Measurements from ENCODE around the gene FAXDC2. TPM values are rescaled to one million over a fixed set of nuclear protein-coding genes. Genes with fewer than 3 reads are reported as not detected.

The FAXDC2 gene
- total and polyA plus RNA-seq, 2 of the 13 experiments (the other 11 are each of a cell fraction or from before 2014, with no cell fraction given) = 4.7 to 58.8 TPM

DNA sequence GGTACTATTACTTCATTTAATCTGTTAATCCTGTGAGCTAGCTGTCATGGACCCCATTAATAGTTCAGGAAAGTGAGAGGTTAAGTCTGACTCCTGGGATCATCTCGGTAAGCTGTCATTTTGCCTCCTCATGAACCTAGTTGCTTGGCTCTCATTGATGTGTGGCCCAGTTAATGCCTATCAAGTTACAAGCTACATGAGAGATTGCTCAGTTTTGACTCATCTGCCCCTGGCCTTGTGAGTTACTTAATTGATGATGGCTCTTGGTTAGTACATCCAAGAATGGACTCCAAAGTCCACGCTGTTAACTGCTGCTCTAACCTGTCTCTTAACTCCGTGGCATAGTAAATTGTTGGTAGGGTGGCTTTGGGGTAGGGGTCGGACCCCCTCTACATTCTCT is 71.3 kb downstream of the FAXDC2 start:
- in situ Hi-C loops (cut with HindIII; ENCODE audit: extremely low pct_ligation_motif_present, low pct_unique_long_range_greater_than_20kb) (no loop called here), intact Hi-C loops (cut with micrococcal nuclease; ENCODE audit: unreplicated experiment) (loop anchor here (2.0 kb wide), 1 partner anchor 20 kb away; no protein-coding TSS in a partner anchor)
- no peaks in the 10 kb centered on the region for H3K27me3 ChIP-seq (ENCODE audit: control insufficient read depth in 1 of 2, insufficient read depth in 2 of 2, low read length in 2 of 2)
- H4K20me1 ChIP-seq (ENCODE audit: insufficient read depth, low read length) = peaks cover 81% of the 10 kb centered on the region
- DNase-seq (ENCODE audit: low spot score) (peak; percentile 77), ATAC-seq (peak; percentile 64), FAIRE-seq (peak; percentile 51)
- peaks cover 3 to 9% of the 10 kb centered on the region in 2 experiments; a peak in 4 of 5 replicates for H3K36me3 ChIP-seq (replicated peaks in 1 of 2; ENCODE audit: control insufficient read depth in 1 of 2, insufficient read depth in 2 of 2, low read length in 2 of 2)
- POLR2A ChIA-PET = interaction anchor here (1.0 to 1.1 kb wide), 3 partner anchors 46 to 126 kb away, joined by 3 to 5 read pairs (median 3); no protein-coding TSS in a partner anchor
- no peaks in the 10 kb centered on the region for H3K9me3 ChIP-seq (ENCODE audit: low read length)
- WGBS (ENCODE audit: low lambda C conversion rate) = 62% methylated on average over 4 of the region's 4 CpGs
- peaks cover 97% of the 10 kb centered on the region for H3K4me1 ChIP-seq (ENCODE audit: insufficient read depth, low read length)
- BruUV-seq (replicated peaks) = no TSS peak
- no peak overlapping the region for H3K27ac ChIP-seq (ENCODE audit: extremely low read length, insufficient read depth, low read length)
- CTCF ChIA-PET (ENCODE audit: low intra/inter-chr PET ratio, low total read pairs) = no interaction called here
- peaks cover 98% of the 10 kb centered on the region for H3K79me2 ChIP-seq (ENCODE audit: insufficient read depth, low read length)
- no peak overlapping the region for H3K9ac ChIP-seq (ENCODE audit: insufficient read depth, low read depth, low read length)
- H2AFZ ChIP-seq (ENCODE audit: low read length) = no peak overlapping the region
- no peak overlapping the region for H3K4me3 ChIP-seq (replicated peaks in 1 of 3; ENCODE audit: insufficient read depth in 1 of 3, low read depth in 2 of 3, low read length in 3 of 3)
- no peak overlapping the region for H3K4me2 ChIP-seq (ENCODE audit: low read depth, low read length)
- no peak for TF ChIP-seq ARHGAP35 (CRISPR knock-in tag; IDR thresholded peaks at IDR 0.05; ENCODE audit: borderline replicate concordance)
- TF ChIP-seq PRDM10 (CRISPR knock-in tag; IDR thresholded peaks at IDR 0.05; ENCODE audit: low read depth) = no peak
- TF ChIP-seq ZNF781 (CRISPR knock-in tag; IDR thresholded peaks at IDR 0.05; ENCODE audit: borderline replicate concordance, not compliant biosample characterization) = no peak
- TF ChIP-seq ZNF18 (CRISPR knock-in tag; IDR thresholded peaks at IDR 0.05; ENCODE audit: insufficient replicate concordance) = no peak
- TF ChIP-seq IKZF1 (IDR thresholded peaks at IDR 0.05) = no peak
- TF ChIP-seq, protein P1, sequence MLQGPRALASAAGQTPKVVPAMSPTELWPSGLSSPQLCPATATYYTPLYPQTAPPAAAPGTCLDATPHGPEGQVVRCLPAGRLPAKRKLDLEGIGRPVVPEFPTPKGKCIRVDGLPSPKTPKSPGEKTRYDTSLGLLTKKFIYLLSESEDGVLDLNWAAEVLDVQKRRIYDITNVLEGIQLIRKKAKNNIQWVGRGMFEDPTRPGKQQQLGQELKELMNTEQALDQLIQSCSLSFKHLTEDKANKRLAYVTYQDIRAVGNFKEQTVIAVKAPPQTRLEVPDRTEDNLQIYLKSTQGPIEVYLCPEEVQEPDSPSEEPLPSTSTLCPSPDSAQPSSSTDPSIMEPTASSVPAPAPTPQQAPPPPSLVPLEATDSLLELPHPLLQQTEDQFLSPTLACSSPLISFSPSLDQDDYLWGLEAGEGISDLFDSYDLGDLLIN (CRISPR knock-in tag; IDR thresholded peaks at IDR 0.05; ENCODE audit: borderline replicate concordance) = no peak
- no peak for TF ChIP-seq SIX4 (CRISPR knock-in tag; IDR thresholded peaks at IDR 0.05)
- TF ChIP-seq AHR (CRISPR knock-in tag; IDR thresholded peaks at IDR 0.05) = no peak
- no peak for TF ChIP-seq ZNF33A (CRISPR knock-in tag; IDR thresholded peaks at IDR 0.05; ENCODE audit: borderline replicate concordance)
- TF ChIP-seq, protein P2, sequence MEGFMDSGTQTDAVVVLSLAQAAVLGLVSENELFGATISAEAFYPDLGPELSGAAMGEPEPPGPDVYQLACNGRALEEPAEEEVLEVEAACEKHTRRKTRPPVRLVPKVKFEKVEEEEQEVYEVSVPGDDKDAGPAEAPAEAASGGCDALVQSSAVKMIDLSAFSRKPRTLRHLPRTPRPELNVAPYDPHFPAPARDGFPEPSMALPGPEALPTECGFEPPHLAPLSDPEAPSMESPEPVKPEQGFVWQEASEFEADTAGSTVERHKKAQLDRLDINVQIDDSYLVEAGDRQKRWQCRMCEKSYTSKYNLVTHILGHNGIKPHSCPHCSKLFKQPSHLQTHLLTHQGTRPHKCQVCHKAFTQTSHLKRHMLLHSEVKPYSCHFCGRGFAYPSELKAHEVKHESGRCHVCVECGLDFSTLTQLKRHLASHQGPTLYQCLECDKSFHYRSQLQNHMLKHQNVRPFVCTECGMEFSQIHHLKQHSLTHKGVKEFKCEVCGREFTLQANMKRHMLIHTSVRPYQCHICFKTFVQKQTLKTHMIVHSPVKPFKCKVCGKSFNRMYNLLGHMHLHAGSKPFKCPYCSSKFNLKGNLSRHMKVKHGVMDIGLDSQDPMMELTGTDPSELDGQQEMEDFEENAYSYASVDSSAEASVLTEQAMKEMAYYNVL (CRISPR knock-in tag; IDR thresholded peaks at IDR 0.05; ENCODE audit: borderline replicate concordance) = no peak
- TF ChIP-seq ZKSCAN8 (CRISPR knock-in tag; IDR thresholded peaks at IDR 0.05; ENCODE audit: borderline replicate concordance) = no peak
- no peak for TF ChIP-seq ZFP36L1 (CRISPR knock-in tag; IDR thresholded peaks at IDR 0.05)
- TF ChIP-seq ZBTB8A (CRISPR knock-in tag; IDR thresholded peaks at IDR 0.05; ENCODE audit: borderline replicate concordance, low read depth) = no peak
- no peak for TF ChIP-seq ZNF224 (CRISPR knock-in tag; IDR thresholded peaks at IDR 0.05)

Measured in HepG2 (cell line).